Measurements from ENCODE around the gene MEX3A.
"Not testable (repeated sequence)": the region's sequence is repeated elsewhere in the genome, so short reads cannot be mapped to it uniquely, and the experiment has no call there.

The MEX3A gene

GRCh38 chr1:156078728-156079127, 3.5 kb downstream of the MEX3A start:
- no peak for DNase-seq (ENCODE audit: low read depth in 2 of 2)

DNA sequence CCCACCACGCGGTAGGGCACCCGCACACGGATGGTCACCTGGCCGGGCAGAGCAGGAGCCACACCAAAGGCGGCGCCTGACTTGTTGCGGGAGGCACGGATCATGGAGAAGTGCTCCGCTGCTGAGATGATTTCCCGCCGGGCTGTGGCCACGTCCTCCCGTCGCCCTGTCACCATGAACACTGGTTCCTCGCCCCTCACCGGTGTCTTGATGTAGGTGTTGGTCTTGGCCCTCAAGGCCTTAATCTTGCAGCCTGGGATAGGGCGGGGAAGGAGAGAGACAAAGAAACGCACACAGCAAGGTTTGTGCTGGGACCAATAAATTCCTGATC, 4.9 kb downstream of the MEX3A start:
- DNase-seq (ENCODE audit: low read depth in 2 of 2), result no peak

DNA sequence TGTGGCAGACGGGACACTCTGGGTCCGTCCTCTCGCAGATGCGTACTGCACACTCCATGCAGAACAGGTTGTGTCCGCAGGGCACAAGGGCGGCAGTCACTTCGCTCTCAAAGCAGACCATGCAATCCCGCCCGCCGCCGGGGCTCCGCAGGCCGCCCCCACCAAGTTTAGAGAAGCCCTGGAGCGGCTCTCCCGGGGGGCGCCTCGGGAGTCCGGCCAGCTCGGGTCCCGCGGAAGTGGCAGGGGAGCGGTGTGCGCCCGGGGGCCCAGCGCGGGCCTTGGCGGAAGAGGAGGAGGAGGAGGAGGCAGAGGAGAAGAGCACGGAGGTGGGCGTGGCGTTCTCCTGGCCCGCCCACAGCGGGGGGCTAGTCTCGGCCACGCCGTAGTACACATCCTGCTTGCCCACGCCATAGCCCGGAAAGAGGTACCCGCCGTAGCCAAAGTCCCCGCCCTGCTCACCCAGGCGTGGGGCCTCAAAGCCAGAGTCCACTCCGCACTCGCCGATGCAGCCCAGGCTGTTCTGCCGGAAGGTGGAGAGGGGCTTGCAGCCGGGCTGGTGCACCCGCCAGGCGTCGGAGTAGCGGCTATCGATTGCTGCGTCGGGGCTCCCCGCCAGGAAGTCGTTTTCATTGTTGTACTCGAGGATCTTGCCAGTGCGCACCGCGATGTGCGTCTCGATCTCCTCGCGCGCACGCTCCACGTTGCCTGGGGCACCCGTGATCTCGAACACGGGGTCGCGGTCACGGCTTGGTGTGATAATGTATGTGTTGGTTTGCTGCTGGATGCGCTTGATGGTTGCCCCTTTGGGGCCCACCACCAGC, 5.4 kb downstream of the MEX3A start:
- no peak for DNase-seq (ENCODE audit: low read depth in 2 of 2)

DNA sequence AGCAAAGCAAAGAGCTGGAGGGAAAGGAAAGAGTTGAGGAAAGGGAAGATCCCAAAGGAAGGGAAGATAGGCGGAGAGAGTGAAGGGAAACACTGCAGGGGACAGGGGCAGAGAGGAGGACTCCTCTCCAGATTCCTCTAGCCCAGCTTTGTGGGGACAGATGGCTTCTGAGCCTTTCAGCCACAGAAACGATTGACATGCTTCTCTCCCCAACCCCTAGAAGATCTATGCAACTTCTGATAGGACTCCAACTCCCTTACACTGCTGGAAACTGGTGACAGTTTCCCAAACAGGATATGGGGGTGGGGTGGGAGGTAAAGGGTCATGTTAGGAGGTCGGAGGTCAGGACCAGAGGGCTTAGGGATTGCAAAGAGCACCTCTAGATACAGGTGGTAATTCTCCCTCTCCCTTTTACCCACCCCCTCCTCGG, 6.5 kb downstream of the MEX3A start:
- DNase-seq (ENCODE audit: low read depth in 2 of 2), result no peak

- DNase-seq (ENCODE audit: low read depth in 2 of 2), result no peak
Measured at GRCh38 chr1:156075162-156075561, 7.1 kb downstream of the MEX3A start.

GRCh38 chr1:156074661-156075060, 7.6 kb downstream of the MEX3A start:
- DNase-seq (ENCODE audit: low read depth in 2 of 2), result no peak

GRCh38 chr1:156073740-156074139, 8.5 kb downstream of the MEX3A start:
- DNase-seq (ENCODE audit: low read depth in 2 of 2), result no peak

- DNase-seq (ENCODE audit: low read depth in 2 of 2), result no peak
Measured at GRCh38 chr1:156073110-156073687, 9.1 kb downstream of the MEX3A start.

DNA sequence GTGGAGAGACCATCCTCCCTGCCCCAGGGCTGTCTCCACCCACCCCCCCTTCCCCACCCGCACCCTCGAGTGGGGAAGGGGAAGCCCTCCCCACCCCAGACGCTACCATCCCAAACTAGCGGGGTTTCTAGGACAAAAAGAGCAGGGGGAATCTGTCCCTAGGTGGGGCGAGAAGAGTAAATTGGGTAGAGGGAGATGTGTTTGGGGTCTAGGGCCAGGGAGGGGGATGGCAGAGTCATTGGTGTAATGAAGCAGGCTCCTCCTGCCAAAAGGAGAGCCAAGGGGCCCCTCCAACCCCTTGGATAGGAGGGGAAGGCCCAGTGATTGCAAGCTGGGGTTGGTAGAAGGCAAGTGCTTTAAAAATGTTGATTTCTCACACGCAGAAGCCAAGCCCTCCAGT, 10.0 kb downstream of the MEX3A start:
- DNase-seq (ENCODE audit: low read depth in 2 of 2), result no peak

GRCh38 chr1:156071332-156071816, 10.9 kb downstream of the MEX3A start:
- DNase-seq (ENCODE audit: low read depth in 2 of 2), result not testable (repeated sequence)

DNA sequence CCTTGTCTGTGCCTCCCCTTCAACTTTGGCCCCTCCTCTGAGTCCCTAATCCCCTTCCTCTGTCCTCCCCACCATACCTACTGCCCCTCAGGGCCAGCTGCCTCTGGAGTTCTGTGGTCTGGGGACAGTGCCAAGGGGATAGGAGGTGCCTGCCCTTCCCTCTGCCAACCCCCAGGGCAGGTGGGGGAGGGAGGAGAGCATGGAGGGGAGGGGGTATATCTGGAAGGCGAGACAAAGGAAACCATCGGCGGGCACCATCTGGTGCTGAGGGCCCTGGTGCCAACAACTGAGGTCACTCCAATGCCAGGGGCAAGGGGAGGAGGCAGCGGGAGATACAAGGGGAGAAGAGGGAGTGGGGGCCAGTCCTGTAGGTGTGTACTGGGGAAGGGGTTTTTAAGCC, 11.7 kb downstream of the MEX3A start:
- DNase-seq (ENCODE audit: low read depth in 2 of 2), result no peak

DNA sequence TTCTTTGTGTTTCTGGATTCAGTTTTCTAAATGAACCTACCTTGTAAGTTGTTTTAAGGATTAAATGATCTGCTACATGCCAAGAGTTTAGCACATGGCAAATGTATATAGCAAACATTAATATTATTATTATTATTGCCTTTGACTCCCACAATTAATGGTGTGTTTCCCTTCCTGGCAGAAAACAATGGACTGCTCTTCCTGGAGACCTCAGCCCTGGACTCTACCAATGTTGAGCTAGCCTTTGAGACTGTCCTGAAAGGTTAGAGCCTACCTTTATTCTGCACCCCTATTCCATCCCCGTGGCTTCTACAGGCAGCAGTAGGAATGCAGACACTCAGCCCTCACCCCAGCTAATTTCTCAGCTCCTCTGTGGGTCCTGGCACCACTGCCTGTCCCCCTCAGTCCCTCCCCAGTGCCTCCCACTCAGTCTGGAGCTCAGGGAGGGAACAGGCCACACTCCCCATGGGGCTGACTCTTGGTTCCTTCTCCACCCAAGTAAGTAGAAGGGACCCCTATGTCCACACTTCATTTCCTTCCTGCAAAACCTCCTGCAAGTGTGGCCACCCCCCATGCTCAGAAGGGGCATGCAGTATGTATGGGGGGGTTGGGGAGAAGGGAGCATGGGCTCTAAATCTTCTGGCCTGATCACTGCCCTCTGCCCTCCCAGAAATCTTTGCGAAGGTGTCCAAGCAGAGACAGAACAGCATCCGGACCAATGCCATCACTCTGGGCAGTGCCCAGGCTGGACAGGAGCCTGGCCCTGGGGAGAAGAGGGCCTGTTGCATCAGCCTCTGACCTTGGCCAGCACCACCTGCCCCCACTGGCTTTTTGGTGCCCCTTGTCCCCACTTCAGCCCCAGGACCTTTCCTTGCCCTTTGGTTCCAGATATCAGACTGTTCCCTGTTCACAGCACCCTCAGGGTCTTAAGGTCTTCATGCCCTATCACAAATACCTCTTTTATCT, 12.5 kb downstream of the MEX3A start:
- DNase-seq (ENCODE audit: low read depth in 2 of 2), result no peak

DNA sequence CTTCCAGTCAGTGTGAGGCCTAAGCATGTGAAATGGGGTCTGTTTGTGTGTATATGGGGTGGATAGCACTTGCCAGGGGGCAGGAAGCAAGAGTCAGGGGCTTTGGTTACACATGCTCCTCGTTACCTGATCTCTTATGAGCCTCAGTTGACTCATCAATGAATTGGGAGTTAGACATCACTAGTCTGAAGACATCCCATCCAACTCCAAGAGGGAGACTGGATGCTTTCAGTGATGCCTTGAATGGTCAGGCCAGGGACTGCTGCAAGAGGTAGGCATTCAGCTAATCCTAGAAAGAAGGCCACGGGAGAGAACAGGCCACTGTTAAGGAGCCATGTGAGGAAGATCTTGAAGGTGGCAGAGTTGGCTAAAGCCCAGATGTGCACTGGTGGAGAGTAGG, 15.0 kb downstream of the MEX3A start:
- no peak for DNase-seq (ENCODE audit: low read depth in 2 of 2)

- no peak for DNase-seq (ENCODE audit: low read depth in 2 of 2)
Measured at GRCh38 chr1:156065871-156066270, 16.4 kb downstream of the MEX3A start.

DNA sequence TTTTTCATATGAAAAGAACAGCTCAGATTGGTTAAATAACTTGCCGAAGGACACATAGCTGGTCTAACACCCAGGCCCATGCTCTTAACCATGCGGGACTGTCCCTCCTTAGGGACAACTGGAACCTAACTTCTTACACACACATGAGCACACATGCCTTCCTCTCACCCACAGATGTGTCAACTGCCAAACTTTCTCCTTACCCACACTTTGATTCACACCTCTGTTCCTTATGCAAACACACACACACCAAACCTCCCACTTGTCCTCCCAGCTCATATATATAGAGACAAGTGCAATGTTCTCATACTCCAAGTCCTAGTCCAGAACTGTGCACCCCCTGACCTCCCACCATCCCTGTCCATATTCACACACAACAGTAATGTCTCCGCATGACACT, 17.1 kb downstream of the MEX3A start:
- DNase-seq (ENCODE audit: low read depth in 2 of 2), result no peak

DNA sequence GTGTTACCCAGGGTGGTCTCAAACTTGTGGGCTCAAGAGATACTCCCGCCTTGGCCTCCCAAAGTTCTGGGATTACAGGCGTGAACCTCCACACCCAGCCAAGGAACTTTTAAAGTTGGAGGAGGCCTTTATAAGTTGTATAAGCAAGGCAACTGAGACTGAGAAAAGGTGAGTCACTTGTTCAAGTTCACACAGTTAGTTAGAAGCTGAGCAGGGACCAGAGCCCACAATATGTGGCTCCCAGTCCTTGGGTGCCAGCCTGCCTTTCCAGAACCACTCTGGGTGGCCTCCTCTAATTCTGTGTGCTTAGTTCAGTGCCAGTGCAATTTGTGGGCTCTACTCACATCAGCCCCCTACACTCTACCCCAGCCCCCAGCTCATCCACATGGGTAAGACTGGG, 17.6 kb downstream of the MEX3A start:
- no peak for DNase-seq (ENCODE audit: low read depth in 2 of 2)

GRCh38 chr1:156063997-156064285, 18.3 kb downstream of the MEX3A start:
- no peak for DNase-seq (ENCODE audit: low read depth in 2 of 2)

DNA sequence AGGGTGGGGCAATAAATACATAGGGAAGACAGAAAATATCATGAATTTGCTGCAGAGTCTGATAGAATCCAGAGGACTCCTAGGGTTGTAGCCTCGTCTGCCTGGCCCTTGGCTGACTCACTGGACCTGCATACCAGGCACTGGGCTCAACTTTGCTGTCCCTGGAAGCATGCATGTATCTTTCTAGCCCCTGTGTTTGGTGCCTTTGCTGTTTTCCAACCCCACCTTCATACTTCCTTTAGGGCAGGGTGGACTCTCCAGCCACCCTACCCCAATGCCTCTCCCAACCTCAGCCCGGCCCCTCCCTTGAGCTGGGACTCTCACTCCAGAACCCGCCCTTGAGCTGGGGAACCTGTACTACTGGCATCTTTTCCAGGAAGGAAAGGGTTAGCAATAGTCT, 20.1 kb downstream of the MEX3A start:
- DNase-seq (ENCODE audit: low read depth in 2 of 2), result no peak

DNA sequence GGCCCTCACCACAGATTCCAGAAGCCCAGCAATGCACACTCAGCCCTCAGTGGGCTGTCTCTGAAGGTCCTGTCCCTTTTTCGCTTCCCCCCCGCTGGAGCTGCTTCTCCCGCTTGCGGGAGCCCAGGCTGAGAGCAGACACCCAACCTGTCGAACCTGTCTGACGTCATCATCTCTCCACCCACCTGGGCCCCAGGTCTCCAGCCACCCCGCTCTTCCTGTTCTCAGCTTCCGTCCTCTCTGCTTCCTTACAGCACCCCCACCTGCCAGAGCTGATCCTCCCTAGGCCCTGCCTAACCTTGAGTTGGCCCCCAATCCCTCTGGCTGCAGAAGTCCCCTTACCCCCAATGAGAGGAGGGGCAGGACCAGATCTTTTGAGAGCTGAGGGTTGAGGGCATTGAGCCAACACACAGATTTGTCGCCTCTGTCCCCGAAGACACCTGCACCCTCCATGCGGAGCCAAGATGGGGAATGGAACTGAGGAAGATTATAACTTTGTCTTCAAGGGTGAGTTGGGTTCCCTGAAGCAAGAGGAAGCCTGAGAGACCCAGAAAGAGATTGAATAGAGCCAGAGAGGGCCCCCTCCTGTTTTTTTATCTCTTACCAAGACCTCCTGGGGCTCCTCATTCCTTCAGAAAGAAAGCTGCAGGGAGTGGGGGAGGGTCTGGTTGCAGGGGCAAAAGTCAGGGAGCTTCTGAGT, 21.2 kb downstream of the MEX3A start, which contains the start of gene RAB25:
Gene RAB25 (plus strand): TSS at position 224 of the 700 bp plus-strand sequence. CDS start 241 bp downstream, at position 465.
- no peak for DNase-seq (ENCODE audit: low read depth in 2 of 2)

DNA sequence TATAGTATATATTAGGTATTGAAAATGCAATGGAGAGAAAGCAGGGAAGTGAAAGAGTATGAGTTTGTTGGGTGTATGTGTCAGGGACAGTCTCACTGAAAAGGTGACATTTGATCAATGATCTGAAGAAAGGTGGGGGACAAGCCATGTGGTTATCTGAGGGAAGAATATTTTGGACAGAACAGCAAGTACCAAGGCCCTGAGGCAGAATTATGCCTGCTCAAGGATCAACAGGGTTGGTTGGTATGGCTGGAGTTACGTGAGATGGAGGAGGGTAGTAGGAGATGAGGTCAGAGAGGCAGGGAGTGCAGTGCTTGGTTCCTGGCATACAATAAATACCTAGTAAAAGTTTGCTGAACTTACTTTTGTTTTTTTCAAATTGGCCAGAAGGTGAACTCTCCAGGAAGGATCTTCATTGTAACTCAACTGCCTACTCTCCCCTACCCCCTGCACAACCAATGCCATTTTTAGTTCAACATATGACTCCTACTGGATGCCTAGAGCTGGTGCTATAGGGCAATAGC, 25.9 kb downstream of the MEX3A start:
- DNase-seq (ENCODE audit: low read depth in 2 of 2), result no peak

DNA sequence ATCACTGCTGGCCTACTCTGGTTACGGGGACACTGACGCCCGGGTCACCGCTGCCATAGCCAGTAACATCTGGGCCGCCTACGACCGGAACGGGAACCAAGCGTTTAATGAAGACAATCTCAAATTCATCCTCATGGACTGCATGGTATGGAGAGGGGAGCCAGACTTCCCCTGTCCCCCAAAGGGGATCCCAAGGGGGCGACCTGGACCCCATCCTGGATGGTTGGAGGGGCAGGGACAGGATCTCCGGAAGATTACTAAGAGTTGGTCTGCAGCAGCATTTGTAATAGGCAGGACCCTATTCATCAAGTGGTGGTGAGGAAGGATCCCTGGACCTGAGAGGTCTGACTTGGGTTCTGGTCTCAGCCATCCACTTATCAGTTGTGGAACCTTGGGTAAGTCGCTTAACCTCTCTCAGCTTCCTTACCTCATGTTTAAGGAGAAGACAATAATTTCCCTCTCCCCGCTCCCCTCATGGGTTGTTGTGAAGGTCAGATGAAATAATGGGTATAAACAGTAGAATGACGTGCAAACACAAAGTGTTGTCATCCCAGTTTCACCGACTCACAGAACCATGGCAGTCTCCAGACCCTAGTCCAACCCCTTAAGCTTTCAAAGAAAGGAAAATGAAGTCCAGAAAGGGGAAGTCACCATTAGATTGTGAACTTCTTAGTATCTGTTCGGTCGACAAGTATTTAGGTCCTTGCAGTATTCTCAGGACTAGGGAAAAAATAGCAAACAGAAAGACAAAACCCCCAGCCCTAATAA, 26.8 kb downstream of the MEX3A start:
- no peak for DNase-seq (ENCODE audit: low read depth in 2 of 2)
